Measurements from ENCODE around the gene IGSF3. TPM values are rescaled to one million over a fixed set of nuclear protein-coding genes. Genes with fewer than 3 reads are reported as not detected.
A peak's percentile ranks its signal among the peaks of the same experiment; 100 is the strongest.
"Not testable (repeated sequence)": the region's sequence is repeated elsewhere in the genome, so short reads cannot be mapped to it uniquely, and the experiment has no call there.

IGSF3 gene
- total RNA-seq, 1 experiment from 2014 or later, result 32.4 TPM

- POLR2A ChIA-PET, result not testable (repeated sequence)
- peaks cover 26% of the 10 kb centered on the region for H3K36me3 Mint-ChIP-seq
Observed at GRCh38 chr1:116620392-116620791, 47.1 kb downstream of the IGSF3 start.

GRCh38 chr1:116619106-116619505 lies 48.4 kb downstream of the IGSF3 start:
- H3K27me3 Mint-ChIP-seq (ENCODE audit: low read depth); ATAC-seq; DNase-seq (ENCODE audit: low spot score); CTCF ChIA-PET; H3K4me3 Mint-ChIP-seq; POLR2A ChIA-PET: not testable (repeated sequence)
- H3K4me1 Mint-ChIP-seq, result peaks cover 60% of the 10 kb centered on the region
- peaks cover 28% of the 10 kb centered on the region for H3K36me3 Mint-ChIP-seq
- H3K9me3 Mint-ChIP-seq, result peaks cover 19% of the 10 kb centered on the region
- H3K27ac Mint-ChIP-seq, result peak overlapping the region; percentile 88; the same call in 1 of the 2 replicates

More at GRCh38 chr1:116620392-116620791, 47.1 kb downstream of the IGSF3 start:
- H3K4me3 Mint-ChIP-seq; H3K27me3 Mint-ChIP-seq (ENCODE audit: low read depth); DNase-seq (ENCODE audit: low spot score); ATAC-seq; CTCF ChIA-PET: not testable (repeated sequence)
- TF ChIP-seq USF2 (CRISPR knock-in tag; IDR thresholded peaks at IDR 0.05), result 0 out of 2 replicates have a peak, but pooled peaks have one; percentile 29
- Mint-ChIP-seq H3K9me3 (peaks cover 19% of the 10 kb centered on the region), H3K27ac (peak overlapping the region; percentile 90), H3K4me1 (peaks cover 54% of the 10 kb centered on the region)

- ATAC-seq; POLR2A ChIA-PET; DNase-seq (ENCODE audit: low spot score); CTCF ChIA-PET; H3K4me3 Mint-ChIP-seq; H3K27me3 Mint-ChIP-seq (ENCODE audit: low read depth): not testable (repeated sequence)
- H3K27ac Mint-ChIP-seq, result 0 out of 2 replicates have a peak overlapping the region, but pooled peaks have one; percentile 48
- peaks cover 28% of the 10 kb centered on the region for H3K36me3 Mint-ChIP-seq
- H3K9me3 Mint-ChIP-seq, result peaks cover 19% of the 10 kb centered on the region
- peaks cover 58% of the 10 kb centered on the region for H3K4me1 Mint-ChIP-seq
Observed at GRCh38 chr1:116617808-116618207, 49.7 kb downstream of the IGSF3 start.

- H3K27ac Mint-ChIP-seq; ATAC-seq; POLR2A ChIA-PET; DNase-seq (ENCODE audit: low spot score); H3K27me3 Mint-ChIP-seq (ENCODE audit: low read depth); CTCF ChIA-PET; H3K4me3 Mint-ChIP-seq; H3K9me3 Mint-ChIP-seq: not testable (repeated sequence)
- peaks cover 48% of the 10 kb centered on the region for H3K4me1 Mint-ChIP-seq
- peaks cover 10% of the 10 kb centered on the region; the same call in 1 of the 2 replicates for H3K36me3 Mint-ChIP-seq
Observed at GRCh38 chr1:116613825-116614224, 53.7 kb downstream of the IGSF3 start.

- CTCF ChIA-PET, result interaction anchor here (1.1 kb wide), 1 partner anchor 35 kb away, joined by 3 read pairs; no protein-coding TSS in a partner anchor
- not testable (repeated sequence) for H3K27me3 Mint-ChIP-seq (ENCODE audit: low read depth); H3K9me3 Mint-ChIP-seq
Observed at GRCh38 chr1:116609801-116610371, 57.6 kb downstream of the IGSF3 start.

GRCh38 chr1:116608841-116609240 lies 58.7 kb downstream of the IGSF3 start:
- H3K4me3 Mint-ChIP-seq; H3K27ac Mint-ChIP-seq; H3K27me3 Mint-ChIP-seq (ENCODE audit: low read depth); H3K36me3 Mint-ChIP-seq; H3K9me3 Mint-ChIP-seq; DNase-seq (ENCODE audit: low spot score); POLR2A ChIA-PET; ATAC-seq: not testable (repeated sequence)
- CTCF ChIA-PET, result interaction anchor here (1.1 kb wide), 1 partner anchor 34 kb away, joined by 3 read pairs; no protein-coding TSS in a partner anchor
- H3K4me1 Mint-ChIP-seq, result peaks cover 41% of the 10 kb centered on the region

More at GRCh38 chr1:116609801-116610371, 57.6 kb downstream of the IGSF3 start:
- H3K27ac Mint-ChIP-seq; H3K4me3 Mint-ChIP-seq; DNase-seq (ENCODE audit: low spot score); H3K36me3 Mint-ChIP-seq; POLR2A ChIA-PET: not testable (repeated sequence)
- H3K4me1 Mint-ChIP-seq, result peaks cover 43% of the 10 kb centered on the region
- peak; percentile 25; the same call in 1 of the 2 replicates for ATAC-seq

GRCh38 chr1:116608151-116608550 lies 59.4 kb downstream of the IGSF3 start:
- Mint-ChIP-seq H3K27ac (0 out of 2 replicates have a peak overlapping the region, but pooled peaks have one; percentile 50), H3K4me1 (peaks cover 41% of the 10 kb centered on the region)
- DNase-seq (ENCODE audit: low spot score); H3K27me3 Mint-ChIP-seq (ENCODE audit: low read depth); H3K36me3 Mint-ChIP-seq; H3K4me3 Mint-ChIP-seq; H3K9me3 Mint-ChIP-seq; POLR2A ChIA-PET; ATAC-seq: not testable (repeated sequence)
- CTCF ChIA-PET, result interaction anchor here (1.0 kb wide), 1 partner anchor 12 kb away, joined by 4 read pairs; no protein-coding TSS in a partner anchor

- CTCF ChIA-PET, result interaction anchor here (0.6 to 1.0 kb wide), 2 partner anchors 11 to 89 kb away, joined by 3 to 4 read pairs; no protein-coding TSS in a partner anchor
Observed at GRCh38 chr1:116607463-116607862, 60.1 kb downstream of the IGSF3 start.

GRCh38 chr1:116606067-116606466 lies 61.5 kb downstream of the IGSF3 start:
- ATAC-seq; H3K27ac Mint-ChIP-seq; H3K27me3 Mint-ChIP-seq (ENCODE audit: low read depth); DNase-seq (ENCODE audit: low spot score); H3K36me3 Mint-ChIP-seq; POLR2A ChIA-PET; H3K4me3 Mint-ChIP-seq; H3K9me3 Mint-ChIP-seq: not testable (repeated sequence)
- CTCF ChIA-PET, result interaction anchor here (1.0 to 1.7 kb wide), 2 partner anchors 10 to 18 kb away, joined by 3 read pairs; no protein-coding TSS in a partner anchor
- H3K4me1 Mint-ChIP-seq, result peaks cover 41% of the 10 kb centered on the region

More at GRCh38 chr1:116607463-116607862, 60.1 kb downstream of the IGSF3 start:
- H3K4me3 Mint-ChIP-seq; H3K36me3 Mint-ChIP-seq; ATAC-seq; H3K27ac Mint-ChIP-seq; DNase-seq (ENCODE audit: low spot score); POLR2A ChIA-PET; H3K9me3 Mint-ChIP-seq; H3K27me3 Mint-ChIP-seq (ENCODE audit: low read depth): not testable (repeated sequence)
- peaks cover 41% of the 10 kb centered on the region for H3K4me1 Mint-ChIP-seq

All from WTC11 (cell line).